HG02852 (cell line): ENCODE data around the gene TNRC6C.
"Not testable (repeated sequence)": the region's sequence is repeated elsewhere in the genome, so short reads cannot be mapped to it uniquely, and the experiment has no call there.

ENCODE experiments used
- ATAC-seq: cut with Tn5 transposase; IDR thresholded peaks from one replicate; pipeline ENCODE4 v1.9.1; 2021; ENCODE audit warnings: mild to moderate bottlenecking, moderate library complexity; ENCODE audit not compliant: unreplicated experiment

TNRC6C gene

DNA sequence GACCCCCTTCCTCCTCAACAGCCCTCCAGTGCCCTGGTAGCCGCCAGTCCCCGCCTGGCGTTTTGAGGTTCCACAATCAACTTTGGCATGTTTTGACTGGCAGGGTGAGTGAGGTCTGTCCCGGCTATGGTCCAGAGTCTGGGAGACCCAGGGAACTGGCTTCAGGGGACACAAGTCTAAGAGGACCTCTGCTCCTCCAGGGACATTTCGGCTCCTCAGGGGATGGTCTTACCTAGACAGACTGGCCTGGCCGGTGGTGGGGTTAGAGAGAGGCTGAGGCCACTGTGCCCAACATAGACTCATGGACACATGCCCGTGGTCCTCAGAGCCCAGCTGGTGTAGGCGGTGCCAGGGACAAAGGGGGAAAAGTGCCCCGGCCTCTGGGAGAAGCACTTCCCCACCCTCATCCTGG, 174.3 kb downstream of the TNRC6C start:
- ATAC-seq: no peak

- ATAC-seq: no peak
These were observed 174.9 kb downstream of the TNRC6C start for GRCh38 chr17:78133179-78133951.

- ATAC-seq: no peak
These were observed 175.7 kb downstream of the TNRC6C start for GRCh38 chr17:78133971-78134898.

DNA sequence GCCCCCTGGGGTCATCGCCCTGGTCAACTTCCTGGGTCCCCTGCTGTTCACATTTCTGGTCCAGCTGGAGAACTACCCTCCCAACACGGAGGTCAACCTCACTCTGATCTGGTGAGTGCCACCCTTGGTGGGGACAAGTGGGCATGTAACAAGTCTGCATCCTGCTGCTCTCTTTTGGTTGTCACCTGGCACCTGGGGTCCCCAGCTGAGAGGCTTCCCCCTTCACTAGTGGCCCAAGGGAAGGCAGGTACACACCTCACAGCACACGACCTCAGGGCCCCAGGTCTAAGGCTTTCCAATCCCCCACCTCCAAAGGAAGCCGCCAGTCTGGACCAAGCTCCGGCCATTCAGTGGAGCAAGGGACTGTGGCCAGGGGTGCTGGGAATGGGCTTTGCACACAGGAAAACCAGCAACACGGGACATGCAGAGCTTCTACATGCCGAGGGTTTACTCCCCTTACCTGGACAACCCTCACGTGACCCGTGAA, 176.4 kb downstream of the TNRC6C start:
- no peak for ATAC-seq

- ATAC-seq: no peak
These were observed 177.5 kb downstream of the TNRC6C start for GRCh38 chr17:78135858-78136500.

GRCh38 chr17:78137392-78138203, 179.1 kb downstream of the TNRC6C start:
- no peak for ATAC-seq

- ATAC-seq: no peak
These were observed 179.9 kb downstream of the TNRC6C start for GRCh38 chr17:78138204-78139060.

DNA sequence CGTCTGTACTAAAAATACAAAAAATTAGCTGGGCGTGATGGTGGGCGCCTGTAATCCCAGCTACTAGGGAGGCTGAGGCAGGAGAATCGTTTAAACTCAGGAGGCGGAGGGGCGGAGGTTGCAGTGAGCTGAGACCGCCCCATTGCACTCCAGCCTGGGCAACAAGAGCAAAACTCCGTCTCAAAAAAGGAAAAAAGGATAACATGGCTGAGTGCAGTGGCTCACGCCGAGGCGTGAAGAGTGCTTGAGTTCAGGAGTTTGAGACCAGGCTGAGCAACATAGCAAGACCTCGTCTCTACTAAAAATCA, 181.3 kb downstream of the TNRC6C start:
- ATAC-seq: not testable (repeated sequence)

- peak; percentile 76 for ATAC-seq
These were observed 181.9 kb downstream of the TNRC6C start for GRCh38 chr17:78140169-78141051.

GRCh38 chr17:78141437-78142118, 183.1 kb downstream of the TNRC6C start:
- ATAC-seq: no peak

DNA sequence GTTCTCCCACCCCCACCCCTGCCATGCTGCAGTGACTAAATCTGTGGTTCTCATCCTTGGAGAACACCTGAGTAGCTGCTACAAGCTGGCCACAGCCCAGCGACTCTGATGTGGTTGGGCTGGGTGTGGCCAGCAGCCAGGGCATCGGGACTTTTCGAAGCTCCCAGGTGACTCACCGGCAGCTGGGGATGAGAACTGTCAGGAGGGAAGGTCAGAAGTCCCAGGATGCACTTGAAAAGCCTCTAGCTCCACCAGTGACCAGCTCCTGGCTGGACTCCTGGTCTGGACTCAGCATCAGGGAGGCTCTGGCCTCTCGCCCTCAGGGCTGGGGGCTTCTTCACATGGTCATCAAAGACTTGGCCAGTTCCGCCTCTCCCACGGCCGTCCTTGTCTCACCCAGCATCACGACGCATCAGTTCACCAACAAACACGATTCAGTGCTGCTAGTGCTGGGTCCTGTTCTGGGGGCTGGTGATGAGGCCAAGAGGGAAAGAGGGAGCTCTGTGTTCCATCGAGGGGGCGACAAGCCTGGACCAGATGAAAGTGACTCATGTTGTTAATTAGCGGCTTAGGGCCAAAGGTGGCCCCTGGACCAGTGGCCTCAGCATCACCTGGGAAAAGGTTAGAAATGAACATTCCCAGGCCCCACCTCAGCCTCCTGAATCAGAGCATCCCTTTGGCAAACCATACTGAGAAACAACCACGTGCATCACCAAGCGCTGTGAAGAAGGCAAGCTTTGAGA, 183.8 kb downstream of the TNRC6C start:
- no peak for ATAC-seq

- ATAC-seq: no peak
These were observed 185.0 kb downstream of the TNRC6C start for GRCh38 chr17:78143214-78144146.

- no peak for ATAC-seq
These were observed 185.7 kb downstream of the TNRC6C start for GRCh38 chr17:78144147-78144719.

GRCh38 chr17:78144736-78145641, 186.5 kb downstream of the TNRC6C start:
- no peak for ATAC-seq

DNA sequence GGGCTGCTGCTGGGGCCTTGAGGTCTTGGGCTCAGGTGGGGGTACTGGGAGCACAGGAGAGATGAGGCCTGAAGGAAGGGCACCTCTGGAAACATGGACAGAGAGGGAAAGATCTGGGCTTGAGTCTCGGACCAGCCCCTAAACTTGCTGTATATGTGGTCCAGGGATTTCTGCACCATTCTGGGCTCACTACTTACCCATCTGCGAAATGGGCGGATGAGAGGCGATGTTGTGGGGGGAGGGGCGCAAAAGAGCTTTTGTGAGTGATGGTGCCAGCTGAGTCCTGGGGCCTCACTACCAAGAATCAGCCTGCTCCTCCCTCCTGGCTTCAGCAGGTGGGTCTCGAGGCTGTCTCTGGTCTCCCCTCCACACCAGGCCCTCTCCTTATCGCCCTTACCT, 188.0 kb downstream of the TNRC6C start:
- ATAC-seq: no peak
